Measurements from ENCODE around the gene AKAP6. TPM values are rescaled to one million over a fixed set of nuclear protein-coding genes. Genes with fewer than 3 reads are reported as not detected.

Gene AKAP6
- total RNA-seq, 2 donors from 2014 or later = 112 to 117 TPM

DNA sequence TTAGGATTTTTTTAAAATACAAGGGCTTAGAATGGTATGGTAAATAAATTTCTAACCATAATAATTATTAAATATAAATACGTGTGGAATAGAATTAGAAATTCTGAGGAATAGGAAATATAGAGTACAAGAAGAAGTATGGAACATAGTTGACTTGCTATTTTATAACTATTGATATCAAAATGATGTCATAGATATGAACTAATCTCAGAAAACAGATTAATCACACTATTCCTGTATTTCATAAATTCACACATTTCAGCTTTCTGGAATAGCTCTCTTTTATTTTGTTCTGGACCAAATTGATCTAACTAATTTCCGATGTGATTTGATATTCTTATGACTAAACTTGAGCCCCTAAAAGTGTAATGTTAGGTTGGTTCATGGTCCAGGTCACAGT is 372.4 kb downstream of the AKAP6 start:
- no peak for DNase-seq (ENCODE audit: low spot score)
- peaks cover 0 to 25% of the 10 kb centered on the region in 2 donors for H3K4me1 ChIP-seq
- H3K9me3 ChIP-seq = no peaks in the 10 kb centered on the region
- peak overlapping the region in 1 of 2 donors; percentile 88 for H3K27ac ChIP-seq
- H3K4me3 ChIP-seq = no peak overlapping the region
- TF ChIP-seq, protein P1, sequence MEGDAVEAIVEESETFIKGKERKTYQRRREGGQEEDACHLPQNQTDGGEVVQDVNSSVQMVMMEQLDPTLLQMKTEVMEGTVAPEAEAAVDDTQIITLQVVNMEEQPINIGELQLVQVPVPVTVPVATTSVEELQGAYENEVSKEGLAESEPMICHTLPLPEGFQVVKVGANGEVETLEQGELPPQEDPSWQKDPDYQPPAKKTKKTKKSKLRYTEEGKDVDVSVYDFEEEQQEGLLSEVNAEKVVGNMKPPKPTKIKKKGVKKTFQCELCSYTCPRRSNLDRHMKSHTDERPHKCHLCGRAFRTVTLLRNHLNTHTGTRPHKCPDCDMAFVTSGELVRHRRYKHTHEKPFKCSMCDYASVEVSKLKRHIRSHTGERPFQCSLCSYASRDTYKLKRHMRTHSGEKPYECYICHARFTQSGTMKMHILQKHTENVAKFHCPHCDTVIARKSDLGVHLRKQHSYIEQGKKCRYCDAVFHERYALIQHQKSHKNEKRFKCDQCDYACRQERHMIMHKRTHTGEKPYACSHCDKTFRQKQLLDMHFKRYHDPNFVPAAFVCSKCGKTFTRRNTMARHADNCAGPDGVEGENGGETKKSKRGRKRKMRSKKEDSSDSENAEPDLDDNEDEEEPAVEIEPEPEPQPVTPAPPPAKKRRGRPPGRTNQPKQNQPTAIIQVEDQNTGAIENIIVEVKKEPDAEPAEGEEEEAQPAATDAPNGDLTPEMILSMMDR (IDR thresholded peaks at IDR 0.05) = no peak
- no peaks in the 10 kb centered on the region for H3K36me3 ChIP-seq
- no peaks in the 10 kb centered on the region for H3K27me3 ChIP-seq

DNA sequence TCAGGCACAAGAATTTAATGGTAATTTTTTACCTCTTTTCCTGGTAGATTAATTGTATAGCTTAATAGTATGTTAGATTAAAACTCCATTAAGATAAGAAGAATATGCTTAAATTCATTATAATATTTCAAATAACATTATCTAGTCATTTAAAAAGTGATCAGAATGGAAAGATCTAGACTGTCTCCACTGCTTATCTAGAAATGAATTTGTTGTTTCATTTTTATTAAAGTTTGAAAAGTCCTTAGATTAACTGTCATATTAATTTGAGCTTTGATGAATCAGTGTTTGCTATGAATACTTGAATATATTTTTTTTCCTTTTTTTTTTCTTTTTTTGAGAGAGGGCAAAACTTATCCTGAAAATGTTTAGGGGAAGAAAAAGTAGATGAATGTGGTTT is 373.0 kb downstream of the AKAP6 start:
- H3K27ac ChIP-seq = peak overlapping the region; percentile 75 to 88
- no peak for DNase-seq (ENCODE audit: low spot score)
- H3K4me1 ChIP-seq = peaks cover 0 to 25% of the 10 kb centered on the region in 2 donors
- no peaks in the 10 kb centered on the region for H3K36me3 ChIP-seq
- H3K4me3 ChIP-seq = no peak overlapping the region
- no peaks in the 10 kb centered on the region for H3K9me3 ChIP-seq
- no peaks in the 10 kb centered on the region for H3K27me3 ChIP-seq
- TF ChIP-seq, protein P1 (IDR thresholded peaks at IDR 0.05) = no peak

DNA sequence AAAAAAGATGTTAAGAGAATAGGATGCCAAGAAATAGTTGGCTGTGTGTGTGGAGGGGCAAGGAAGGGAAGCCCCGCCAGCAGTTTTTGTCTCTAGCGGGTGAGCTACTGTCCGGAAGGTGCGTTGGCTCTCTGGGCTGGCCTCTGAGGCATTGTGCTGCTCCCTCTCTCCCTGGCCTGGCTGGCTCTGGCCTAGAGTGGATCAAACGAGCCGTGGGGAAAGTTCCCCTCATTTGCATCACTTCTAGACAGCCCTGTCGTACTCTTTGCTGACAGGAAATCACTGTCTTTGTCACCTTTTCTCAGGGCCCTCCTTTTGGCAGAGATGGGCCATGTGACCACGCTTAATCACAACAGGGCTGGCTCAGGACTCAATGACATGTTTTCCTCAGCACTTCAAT is 373.5 kb downstream of the AKAP6 start:
- no peak overlapping the region for H3K4me3 ChIP-seq
- H3K36me3 ChIP-seq = no peaks in the 10 kb centered on the region
- peaks cover 0 to 26% of the 10 kb centered on the region in 2 donors for H3K4me1 ChIP-seq
- TF ChIP-seq, protein P1 (IDR thresholded peaks at IDR 0.05) = no peak
- H3K27me3 ChIP-seq = no peaks in the 10 kb centered on the region
- H3K9me3 ChIP-seq = no peaks in the 10 kb centered on the region
- DNase-seq (ENCODE audit: low spot score) = peak; percentile 64
- H3K27ac ChIP-seq = peak overlapping the region; percentile 75 to 88

DNA sequence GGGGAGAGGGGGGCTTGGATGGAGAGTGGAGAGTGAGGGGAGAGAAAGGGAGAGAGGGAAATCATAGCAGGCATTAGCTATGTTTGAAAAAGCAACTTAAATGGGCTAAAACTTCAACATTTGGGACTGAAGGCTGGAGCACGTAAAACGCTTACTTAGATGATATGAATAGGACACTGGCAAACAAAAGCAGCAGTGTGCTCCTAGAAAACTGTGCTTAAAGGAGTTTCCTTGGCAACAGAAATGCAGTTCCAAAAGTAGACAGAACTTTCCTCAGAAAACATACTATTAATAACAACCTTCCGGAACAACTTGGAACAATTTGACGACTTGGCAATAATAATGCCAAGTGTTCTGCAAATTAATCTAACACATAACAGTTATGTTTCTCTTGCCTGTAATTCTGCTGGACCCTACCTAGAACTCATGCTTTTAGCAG is 374.1 kb downstream of the AKAP6 start:
- Histone ChIP-seq H3K9me3 (no peaks in the 10 kb centered on the region), H3K4me3 (peak overlapping the region in 1 of 2 donors; percentile 0), H3K27ac (peak overlapping the region; percentile 75 to 88), H3K4me1 (peaks cover 0 to 32% of the 10 kb centered on the region in 2 donors), H3K27me3 (no peaks in the 10 kb centered on the region), H3K36me3 (no peaks in the 10 kb centered on the region)
- TF ChIP-seq, protein P1 (IDR thresholded peaks at IDR 0.05) = no peak
- DNase-seq (ENCODE audit: low spot score) = no peak

DNA sequence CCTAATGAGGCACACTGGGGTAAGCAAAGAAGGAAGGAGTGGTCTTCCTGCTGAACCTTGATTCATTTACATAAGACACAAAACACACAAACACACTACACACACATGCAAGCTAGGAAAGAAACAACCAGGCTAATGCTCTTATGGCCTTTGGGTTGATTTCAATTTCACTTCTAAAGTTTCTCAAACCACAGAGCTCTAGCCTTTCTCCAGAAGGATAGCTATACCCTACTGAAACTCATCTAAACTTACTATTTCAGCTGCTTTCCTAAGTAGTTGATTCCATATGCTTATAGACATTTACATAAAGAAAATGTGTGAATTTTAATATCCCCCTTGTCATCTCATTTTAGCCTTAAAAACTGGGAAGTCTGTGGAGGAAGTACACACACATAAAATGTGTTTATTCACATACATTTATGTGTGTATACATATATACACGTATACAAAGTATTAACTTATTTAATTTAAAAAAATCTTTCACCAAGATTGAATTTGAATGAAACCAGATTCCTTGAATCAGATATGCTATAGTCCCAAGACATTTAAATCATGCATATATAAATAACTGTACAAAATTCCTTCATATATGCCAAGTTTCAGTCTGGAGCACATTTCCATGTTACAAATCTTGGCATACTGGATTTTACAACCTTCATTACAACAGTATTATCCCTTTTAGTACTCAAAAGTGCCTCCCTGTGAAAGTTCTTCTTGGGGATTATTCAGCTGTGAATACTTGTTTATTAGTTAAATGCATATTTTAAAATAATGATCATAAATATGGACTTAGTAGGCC is 377.8 kb downstream of the AKAP6 start:
- H3K27me3 ChIP-seq = no peaks in the 10 kb centered on the region
- no peak for DNase-seq (ENCODE audit: low spot score)
- TF ChIP-seq, protein P1 (IDR thresholded peaks at IDR 0.05) = no peak
- no peaks in the 10 kb centered on the region for H3K9me3 ChIP-seq
- H3K4me1 ChIP-seq = peaks cover 0 to 54% of the 10 kb centered on the region in 2 donors
- H3K36me3 ChIP-seq = no peaks in the 10 kb centered on the region
- no peak overlapping the region for H3K27ac ChIP-seq
- H3K4me3 ChIP-seq = no peak overlapping the region

Data from right atrium auricular region (tissue), 2 donors.